ENCODE measurements around the gene TAF7. TPM values are rescaled to one million over a fixed set of nuclear protein-coding genes. Genes with fewer than 3 reads are reported as not detected.

Gene TAF7
- total and polyA plus RNA-seq, 9 of the 15 experiments (the other 6 are each of a cell fraction or from before 2014, with no cell fraction given): 51.6 to 116 (median 73.3) TPM

- TF ChIP-seq FOXK2 (conservative IDR thresholded peaks at IDR 0.05 in 1 of 2, IDR thresholded peaks at IDR 0.05 in 1 of 2; ENCODE audit: low read depth in 2 of 2): no peak; a peak in 1 of 4 replicates
- no peak for TF ChIP-seq XRCC3 (IDR thresholded peaks at IDR 0.05)
- TF ChIP-seq ZNF76 (CRISPR knock-in tag; IDR thresholded peaks at IDR 0.05; ENCODE audit: borderline replicate concordance): no peak
- TF ChIP-seq ARNT (IDR thresholded peaks at IDR 0.05): peak in 1 of 2 experiments; percentile 56; a peak in 1 of 4 replicates
- no peak for TF ChIP-seq HES1 (IDR thresholded peaks at IDR 0.05; ENCODE audit: low read depth)
- no peak for TF ChIP-seq ZNF263 (CRISPR knock-in tag; IDR thresholded peaks at IDR 0.05; ENCODE audit: borderline replicate concordance)
- TF ChIP-seq SETDB1 (IDR thresholded peaks at IDR 0.05; ENCODE audit: low read length): no peak
- TF ChIP-seq PRMT5 (CRISPR knock-in tag; IDR thresholded peaks at IDR 0.05): no peak
- no peak for TF ChIP-seq ZNF175 (CRISPR knock-in tag; IDR thresholded peaks at IDR 0.05; ENCODE audit: low read depth)
- peak; percentile 56 for TF ChIP-seq ZNF316 (IDR thresholded peaks at IDR 0.05)
- TF ChIP-seq SMAD1 (IDR thresholded peaks at IDR 0.05; ENCODE audit: low read depth, low read length, partially characterized antibody): no peak
- no peak for TF ChIP-seq BRCA1 (IDR thresholded peaks at IDR 0.05)
- TF ChIP-seq BRCA1 (CRISPR knock-in tag; IDR thresholded peaks at IDR 0.05): no peak
- TF ChIP-seq JUND (IDR thresholded peaks at IDR 0.05; ENCODE audit: borderline replicate concordance, low read depth, low read length): peak; percentile 46
- TF ChIP-seq JUND (tag; IDR thresholded peaks at IDR 0.05; ENCODE audit: borderline replicate concordance, low read depth, low read length): no peak; the same call in 1 of the 3 replicates
- no peak for TF ChIP-seq CREBBP (IDR thresholded peaks at IDR 0.05; ENCODE audit: low read depth, low read length)
- TF ChIP-seq THRAP3 (IDR thresholded peaks at IDR 0.05; ENCODE audit: borderline replicate concordance): no peak
- TF ChIP-seq MBD1 (CRISPR knock-in tag; IDR thresholded peaks at IDR 0.05): no peak
- no peak for TF ChIP-seq CLOCK (CRISPR knock-in tag; IDR thresholded peaks at IDR 0.05; ENCODE audit: borderline replicate concordance)
Observed at GRCh38 chr5:141320225-141321169, at the start of gene TAF7 (continued).
